ENCODE results near the gene SGCE. TPM values are rescaled to one million over a fixed set of nuclear protein-coding genes. Genes with fewer than 3 reads are reported as not detected.

The SGCE gene
- polyA plus RNA-seq, 3 donors = 85.9 to 89.1 (median 87.1) TPM

Other genes with a start within 250 kb of the SGCE start
- gene CASD1, start 146.3 kb downstream of the SGCE start, polyA plus RNA-seq (ENCODE audit: insufficient read length in 3 of 3) = 10 to 100 TPM; 35.2 to 46.9 (median 46.6) TPM

Data from renal pelvis (tissue), 3 donors.